Loucy (cell line): ENCODE measurements around the gene ADM2.
"Not testable (repeated sequence)": the region's sequence is repeated elsewhere in the genome, so short reads cannot be mapped to it uniquely, and the experiment has no call there.

ENCODE experiments used
- CTCF ChIP-seq: fragments of 200-600 bp; sonication (generic); conservative IDR thresholded peaks from 2 replicates; pipeline ENCODE4 v1.5.1; 2014; ENCODE audit warnings: mild to moderate bottlenecking, antibody characterized with exemption, low read length
- EZH2phosphoT487 ChIP-seq: fragments of 200-600 bp; IDR thresholded peaks from 2 replicates; pipeline ENCODE4 v1.6.1; 2018; ENCODE audit warnings: antibody characterized with exemption, mild to moderate bottlenecking, moderate library complexity, borderline replicate concordance

GRCh38 chr22:50432877-50433510 is 48.3 kb upstream of the ADM2 start:
- TF ChIP-seq CTCF, EZH2phosphoT487: not testable (repeated sequence)
